SK-N-SH (cell line): ENCODE results near the gene SIRT2. TPM values are rescaled to one million over a fixed set of nuclear protein-coding genes. Genes with fewer than 3 reads are reported as not detected.

Source experiments
- CTCF ChIA-PET: fragments of 300-600, 350-600 bp; formaldehyde crosslinking; extraction: SDS; loops from one replicate; lab custom pipeline; 2021; lab: Yijun Ruan, JAX
- POLR2A ChIA-PET: fragments of 350-600 bp; sonication (Branson Sonifier 250); formaldehyde crosslinking; extraction: SDS; loops from one replicate; lab custom pipeline; 2020; ENCODE audit warnings: antibody characterized with exemption, inconsistent platforms; lab: Yijun Ruan, JAX
- DNase-seq: peaks from one replicate; pipeline ENCODE4 v3.0.0; 2012
- H2AFZ ChIP-seq: fragments of 200-600 bp; sonication (generic); 2 replicates; pipeline ENCODE4 v1.8.1; 2016; ENCODE audit warnings: antibody characterized with exemption, mild to moderate bottlenecking, low read depth
- H3F3A ChIP-seq: fragments of 200-600 bp; sonication (generic); replicated peaks from 2 replicates; pipeline ENCODE3; 2016; ENCODE audit warnings: antibody characterized with exemption, mild to moderate bottlenecking; ENCODE audit not compliant: insufficient read depth
- H3K27ac ChIP-seq, 2 experiments: fragments of 200-500 bp in 1 of 2; fragments of 200-600 bp in 1 of 2; sonication (Bioruptor generic) in 1 of 2; sonication (generic), shearing (Covaris generic) in 1 of 2; 2 replicates each; pipeline versions ENCODE4 v1.5.1 to v1.6.1; 2014 to 2016; ENCODE audit warnings: low read depth in 2 of 2, inconsistent platforms in 1 of 2, low read length in 1 of 2, mild to moderate bottlenecking in 1 of 2, mixed read lengths in 1 of 2
- H3K27me3 ChIP-seq: fragments of 200-600 bp; sonication (generic), shearing (Covaris generic); 2 replicates; pipeline ENCODE4 v1.6.1; 2016; ENCODE audit warnings: mixed run types; ENCODE audit not compliant: insufficient read depth
- H3K36me3 ChIP-seq, 2 experiments: fragments of 200-500 bp in 1 of 2; fragments of 200-600 bp in 1 of 2; sonication (Bioruptor generic) in 1 of 2; sonication (generic) in 1 of 2; replicated peaks in 1 of 2; 2 replicates each; pipeline versions ENCODE3 to v1.5.1; 2014 to 2016; ENCODE audit warnings: low read length in 1 of 2, mild to moderate bottlenecking in 1 of 2; ENCODE audit not compliant: insufficient read depth in 2 of 2, control insufficient read depth in 1 of 2
- H3K4me1 ChIP-seq, 2 experiments: fragments of 200-500 bp in 1 of 2; fragments of 200-600 bp in 1 of 2; sonication (Bioruptor generic) in 1 of 2; sonication (generic), shearing (Covaris generic) in 1 of 2; 2 replicates each; pipeline versions ENCODE4 v1.5.1 to v1.6.1; 2014 to 2016; ENCODE audit warnings: low read depth in 1 of 2, low read length in 1 of 2, mixed run types in 1 of 2; ENCODE audit not compliant: insufficient read depth in 2 of 2, control insufficient read depth in 1 of 2
- H3K4me2 ChIP-seq: fragments of 200-600 bp; sonication (generic), shearing (Covaris generic); 2 replicates; pipeline ENCODE4 v1.6.1; 2017; ENCODE audit warnings: mixed run types
- H3K4me3 ChIP-seq, 2 experiments: fragments of 200-500 bp in 1 of 2; fragments of 200-600 bp in 1 of 2; sonication (Bioruptor generic) in 1 of 2; sonication (generic), shearing (Covaris generic) in 1 of 2; 2 replicates each; pipeline versions ENCODE4 v1.5.1 to v1.8.1; 2014 to 2016; ENCODE audit warnings: low read depth in 2 of 2, inconsistent platforms in 1 of 2, low read length in 1 of 2, mild to moderate bottlenecking in 1 of 2, mixed read lengths in 1 of 2, moderate library complexity in 1 of 2
- H3K79me2 ChIP-seq: fragments of 200-600 bp; sonication (generic); 2 replicates; pipeline ENCODE4 v1.8.1; 2017; ENCODE audit warnings: mild to moderate bottlenecking; ENCODE audit not compliant: insufficient read depth
- H3K9ac ChIP-seq: fragments of 200-600 bp; sonication (generic); 2 replicates; pipeline ENCODE4 v1.6.1; 2017; ENCODE audit warnings: mixed run types
- H3K9me2 ChIP-seq: fragments of 200-600 bp; sonication (generic); 2 replicates; pipeline ENCODE4 v1.6.1; 2017; ENCODE audit warnings: mixed run types
- H3K9me3 ChIP-seq: fragments of 200-600 bp; sonication (generic); 2 replicates; pipeline ENCODE4 v1.6.1; 2017; ENCODE audit warnings: mixed run types, mild to moderate bottlenecking, moderate library complexity
- H4K20me1 ChIP-seq: fragments of 200-600 bp; sonication (generic); 2 replicates; pipeline ENCODE4 v1.6.1; 2017; ENCODE audit warnings: mild to moderate bottlenecking, mixed run types; ENCODE audit not compliant: insufficient read depth
- EP300 ChIP-seq, 2 experiments: IDR thresholded peaks; 2 replicates each; pipeline versions ENCODE4 v1.4.0 to v1.6.1; 2012; ENCODE audit warnings: borderline replicate concordance in 1 of 2, low read depth in 1 of 2, low read length in 1 of 2
- EZH2phosphoT487 ChIP-seq: fragments of 200-600 bp; sonication (generic); IDR thresholded peaks from 2 replicates; pipeline ENCODE4 v1.6.1; 2017; ENCODE audit warnings: low read depth, mixed run types, mild to moderate bottlenecking, antibody characterized with exemption, moderate library complexity, borderline replicate concordance
- GABPA ChIP-seq: IDR thresholded peaks from 2 replicates; pipeline ENCODE4 v1.4.0; 2012; ENCODE audit warnings: low read depth, mild to moderate bottlenecking
- MAX ChIP-seq: IDR thresholded peaks from 2 replicates; pipeline ENCODE4 v1.4.0; 2012; ENCODE audit warnings: low read depth
- NFIC ChIP-seq: IDR thresholded peaks from 2 replicates; pipeline ENCODE4 v1.4.0; 2012; ENCODE audit warnings: borderline replicate concordance
- NRF1 ChIP-seq: IDR thresholded peaks from 2 replicates; pipeline ENCODE4 v1.6.1; 2012; ENCODE audit warnings: low read depth, mild to moderate bottlenecking, low read length
- POLR2AphosphoS5 ChIP-seq: IDR thresholded peaks from 2 replicates; pipeline ENCODE4 v1.6.1; 2012; ENCODE audit warnings: low read depth, low read length
- RCOR1 ChIP-seq: fragments of 150-350 bp; IDR thresholded peaks from 2 replicates; pipeline ENCODE4 v1.6.1; 2017; ENCODE audit warnings: antibody characterized with exemption, low read length
- SIN3A ChIP-seq: IDR thresholded peaks from 2 replicates; pipeline ENCODE4 v1.6.1; 2012; ENCODE audit warnings: low read depth, mild to moderate bottlenecking, low read length, moderate library complexity, borderline replicate concordance
- SMC3 ChIP-seq: IDR thresholded peaks from 2 replicates; pipeline ENCODE4 v1.6.1; 2012; ENCODE audit warnings: low read depth, low read length, improper control_type of control experiment
- TAF1 ChIP-seq: IDR thresholded peaks from 2 replicates; pipeline ENCODE4 v1.6.1; 2012; ENCODE audit warnings: low read depth, mild to moderate bottlenecking, low read length, moderate library complexity, borderline replicate concordance
- TCF12 ChIP-seq: IDR thresholded peaks from 2 replicates; pipeline ENCODE4 v1.4.0; 2012
- TEAD4 ChIP-seq: IDR thresholded peaks from 2 replicates; pipeline ENCODE4 v1.4.0; 2012; ENCODE audit warnings: mild to moderate bottlenecking, borderline replicate concordance; ENCODE audit not compliant: insufficient read depth
- USF1 ChIP-seq: IDR thresholded peaks from 2 replicates; pipeline ENCODE4 v1.4.0; 2012; ENCODE audit warnings: low read depth, borderline replicate concordance
- YY1 ChIP-seq: IDR thresholded peaks from 2 replicates; pipeline ENCODE4 v1.4.0; 2012; ENCODE audit warnings: low read depth, mild to moderate bottlenecking
- ZBTB33 ChIP-seq: IDR thresholded peaks from 2 replicates; pipeline ENCODE4 v1.4.0; 2012; ENCODE audit warnings: low read depth, borderline replicate concordance
- WGBS: methylation state at CpG from one replicate; pipeline ENCODE4 v1.1.6; 2017; ENCODE audit warnings: low lambda C conversion rate; 5-methylcytosine and 5-hydroxymethylcytosine counted together
- polyA plus RNA-seq, 3 experiments: library from polyadenylated mRNA; depleted of rRNA; stranded (reverse); fragments of >200 nt; gene quantifications; 2 replicates each; pipeline ENCODE4 v1.2.3, GENCODE V29; 2012
- TF ChIP-seq, protein P1 (sequence below): IDR thresholded peaks from 2 replicates; pipeline ENCODE4 v1.6.1; 2012; ENCODE audit warnings: mild to moderate bottlenecking, low read depth, low read length, moderate library complexity
- TF ChIP-seq, protein P2 (sequence below): fragments of 150-350 bp; IDR thresholded peaks from 2 replicates; pipeline ENCODE4 v1.6.1; 2017; ENCODE audit warnings: antibody characterized with exemption, low read length, low read depth, borderline replicate concordance
- TF ChIP-seq, protein P3 (sequence below): fragments of 150-350 bp; IDR thresholded peaks from 2 replicates; pipeline ENCODE4 v1.6.1; 2016; ENCODE audit warnings: mild to moderate bottlenecking, low read depth, low read length
- TF ChIP-seq, protein P4 (sequence below): IDR thresholded peaks from 2 replicates; pipeline ENCODE4; 2012

The SIRT2 gene
- polyA plus RNA-seq, 1 of the 3 experiments (the other 2 are of a cell fraction): 39.3 TPM

DNA sequence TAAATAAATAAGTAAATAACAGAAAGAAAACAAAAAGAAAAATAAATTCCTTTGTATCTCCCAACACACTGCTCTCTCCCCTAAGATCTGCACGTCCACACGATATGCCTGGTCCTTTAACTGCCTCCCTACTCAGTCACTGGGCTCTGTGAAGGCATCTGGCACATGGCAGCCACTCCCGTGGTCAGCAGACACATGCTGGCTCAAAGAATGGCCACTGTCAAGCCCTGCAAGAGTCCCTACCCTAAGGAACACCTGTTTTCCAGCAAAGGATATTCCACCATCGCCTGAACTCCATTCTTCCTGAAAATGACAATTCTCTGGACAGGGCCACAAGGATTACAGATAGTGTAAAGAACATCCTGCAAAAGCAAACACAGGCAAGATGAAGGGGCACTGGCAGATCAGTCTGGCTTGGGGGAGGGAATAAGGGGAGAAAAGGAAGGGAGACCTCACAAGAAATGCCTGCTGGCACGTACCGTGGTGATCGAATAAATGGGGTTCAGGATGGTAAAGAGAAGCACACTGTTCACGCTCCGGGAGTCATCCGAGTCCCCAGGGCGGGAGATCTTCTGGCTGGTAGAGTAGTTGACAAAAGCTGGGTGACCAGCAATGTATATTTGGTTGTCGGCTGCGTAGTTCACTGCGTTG lies 53.9 kb downstream of the SIRT2 start:
- Histone ChIP-seq H3K9me2 (no peaks in the 10 kb centered on the region), H4K20me1 (peaks cover 87% of the 10 kb centered on the region), H3K9ac (no peak overlapping the region), H3F3A (peaks cover 37% of the 10 kb centered on the region), H3K4me2 (no peak overlapping the region), H3K4me1 (peaks cover 17 to 21% of the 10 kb centered on the region in 2 experiments; a peak in 1 of 4 replicates), H3K27ac (no peak overlapping the region), H3K27me3 (no peaks in the 10 kb centered on the region), H3K9me3 (no peaks in the 10 kb centered on the region), H3K4me3 (no peak overlapping the region), H3K79me2 (peaks cover 86% of the 10 kb centered on the region), H2AFZ (no peak overlapping the region), H3K36me3 (peaks cover 68 to 71% of the 10 kb centered on the region in 2 experiments)
- no peak for DNase-seq
- WGBS: 90% methylated on average over 14 of the region's 14 CpGs
- ChIA-PET POLR2A (no interaction called here), CTCF (interaction anchor here (0.5 to 1.2 kb wide), 2 partner anchors 19 to 85 kb away, joined by 3 to 5 read pairs; partner anchors contain the start of genes MRPS12 and SARS2)
- TF ChIP-seq USF1: no peak
- TF ChIP-seq, protein P1, sequence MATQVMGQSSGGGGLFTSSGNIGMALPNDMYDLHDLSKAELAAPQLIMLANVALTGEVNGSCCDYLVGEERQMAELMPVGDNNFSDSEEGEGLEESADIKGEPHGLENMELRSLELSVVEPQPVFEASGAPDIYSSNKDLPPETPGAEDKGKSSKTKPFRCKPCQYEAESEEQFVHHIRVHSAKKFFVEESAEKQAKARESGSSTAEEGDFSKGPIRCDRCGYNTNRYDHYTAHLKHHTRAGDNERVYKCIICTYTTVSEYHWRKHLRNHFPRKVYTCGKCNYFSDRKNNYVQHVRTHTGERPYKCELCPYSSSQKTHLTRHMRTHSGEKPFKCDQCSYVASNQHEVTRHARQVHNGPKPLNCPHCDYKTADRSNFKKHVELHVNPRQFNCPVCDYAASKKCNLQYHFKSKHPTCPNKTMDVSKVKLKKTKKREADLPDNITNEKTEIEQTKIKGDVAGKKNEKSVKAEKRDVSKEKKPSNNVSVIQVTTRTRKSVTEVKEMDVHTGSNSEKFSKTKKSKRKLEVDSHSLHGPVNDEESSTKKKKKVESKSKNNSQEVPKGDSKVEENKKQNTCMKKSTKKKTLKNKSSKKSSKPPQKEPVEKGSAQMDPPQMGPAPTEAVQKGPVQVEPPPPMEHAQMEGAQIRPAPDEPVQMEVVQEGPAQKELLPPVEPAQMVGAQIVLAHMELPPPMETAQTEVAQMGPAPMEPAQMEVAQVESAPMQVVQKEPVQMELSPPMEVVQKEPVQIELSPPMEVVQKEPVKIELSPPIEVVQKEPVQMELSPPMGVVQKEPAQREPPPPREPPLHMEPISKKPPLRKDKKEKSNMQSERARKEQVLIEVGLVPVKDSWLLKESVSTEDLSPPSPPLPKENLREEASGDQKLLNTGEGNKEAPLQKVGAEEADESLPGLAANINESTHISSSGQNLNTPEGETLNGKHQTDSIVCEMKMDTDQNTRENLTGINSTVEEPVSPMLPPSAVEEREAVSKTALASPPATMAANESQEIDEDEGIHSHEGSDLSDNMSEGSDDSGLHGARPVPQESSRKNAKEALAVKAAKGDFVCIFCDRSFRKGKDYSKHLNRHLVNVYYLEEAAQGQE: no peak
- no peak for TF ChIP-seq TAF1
- no peak for TF ChIP-seq SMC3
- TF ChIP-seq POLR2AphosphoS5: no peak
- no peak for TF ChIP-seq GABPA
- TF ChIP-seq YY1: no peak
- TF ChIP-seq RCOR1: no peak
- TF ChIP-seq ZBTB33: no peak
- TF ChIP-seq SIN3A: no peak
- TF ChIP-seq, protein P2, sequence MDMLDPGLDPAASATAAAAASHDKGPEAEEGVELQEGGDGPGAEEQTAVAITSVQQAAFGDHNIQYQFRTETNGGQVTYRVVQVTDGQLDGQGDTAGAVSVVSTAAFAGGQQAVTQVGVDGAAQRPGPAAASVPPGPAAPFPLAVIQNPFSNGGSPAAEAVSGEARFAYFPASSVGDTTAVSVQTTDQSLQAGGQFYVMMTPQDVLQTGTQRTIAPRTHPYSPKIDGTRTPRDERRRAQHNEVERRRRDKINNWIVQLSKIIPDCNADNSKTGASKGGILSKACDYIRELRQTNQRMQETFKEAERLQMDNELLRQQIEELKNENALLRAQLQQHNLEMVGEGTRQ: no peak
- TF ChIP-seq, protein P3, sequence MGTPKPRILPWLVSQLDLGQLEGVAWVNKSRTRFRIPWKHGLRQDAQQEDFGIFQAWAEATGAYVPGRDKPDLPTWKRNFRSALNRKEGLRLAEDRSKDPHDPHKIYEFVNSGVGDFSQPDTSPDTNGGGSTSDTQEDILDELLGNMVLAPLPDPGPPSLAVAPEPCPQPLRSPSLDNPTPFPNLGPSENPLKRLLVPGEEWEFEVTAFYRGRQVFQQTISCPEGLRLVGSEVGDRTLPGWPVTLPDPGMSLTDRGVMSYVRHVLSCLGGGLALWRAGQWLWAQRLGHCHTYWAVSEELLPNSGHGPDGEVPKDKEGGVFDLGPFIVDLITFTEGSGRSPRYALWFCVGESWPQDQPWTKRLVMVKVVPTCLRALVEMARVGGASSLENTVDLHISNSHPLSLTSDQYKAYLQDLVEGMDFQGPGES: no peak
- TF ChIP-seq EP300 (IDR thresholded peaks at IDR 0.05; ENCODE audit: borderline replicate concordance in 1 of 2, low read depth in 1 of 2, low read length in 1 of 2): no peak
- no peak for TF ChIP-seq NRF1
- TF ChIP-seq TEAD4: no peak
- TF ChIP-seq NFIC: no peak
- no peak for TF ChIP-seq MAX
- TF ChIP-seq EZH2phosphoT487: no peak
- TF ChIP-seq TCF12: no peak
- TF ChIP-seq, protein P4, sequence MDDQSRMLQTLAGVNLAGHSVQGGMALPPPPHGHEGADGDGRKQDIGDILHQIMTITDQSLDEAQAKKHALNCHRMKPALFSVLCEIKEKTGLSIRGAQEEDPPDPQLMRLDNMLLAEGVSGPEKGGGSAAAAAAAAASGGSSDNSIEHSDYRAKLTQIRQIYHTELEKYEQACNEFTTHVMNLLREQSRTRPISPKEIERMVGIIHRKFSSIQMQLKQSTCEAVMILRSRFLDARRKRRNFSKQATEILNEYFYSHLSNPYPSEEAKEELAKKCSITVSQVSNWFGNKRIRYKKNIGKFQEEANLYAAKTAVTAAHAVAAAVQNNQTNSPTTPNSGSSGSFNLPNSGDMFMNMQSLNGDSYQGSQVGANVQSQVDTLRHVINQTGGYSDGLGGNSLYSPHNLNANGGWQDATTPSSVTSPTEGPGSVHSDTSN: no peak
